Smooth muscle cell (in vitro differentiated cells): ENCODE measurements around the gene NRL. TPM values are rescaled to one million over a fixed set of nuclear protein-coding genes. Genes with fewer than 3 reads are reported as not detected.

ENCODE experiments used
- DNase-seq: peaks from one replicate; lab custom pipeline; 2025; ENCODE audit not compliant: unreplicated experiment; lab: John Stamatoyannopoulos, UW
- H2AFZ ChIP-seq: fragments of 200-600 bp; sonication (generic); 2 replicates; pipeline ENCODE4 v1.6.0; 2016; ENCODE audit warnings: antibody characterized with exemption, low read depth, mild to moderate bottlenecking
- H3F3A ChIP-seq: fragments of 200-600 bp; sonication (generic); 2 replicates; pipeline ENCODE4 v1.6.0; 2017; ENCODE audit warnings: antibody characterized with exemption, low read depth
- H3K27ac ChIP-seq: fragments of 200-600 bp; sonication (generic); 2 replicates; pipeline ENCODE4 v1.5.1; 2016; ENCODE audit warnings: low read depth, mild to moderate bottlenecking
- H3K27me3 ChIP-seq: fragments of 200-600 bp; sonication (generic); 2 replicates; pipeline ENCODE4 v1.6.1; 2016; ENCODE audit warnings: low read depth, mild to moderate bottlenecking
- H3K36me3 ChIP-seq: fragments of 200-600 bp; sonication (generic); 2 replicates; pipeline ENCODE4 v1.5.1; 2016; ENCODE audit warnings: low read depth
- H3K4me1 ChIP-seq: fragments of 200-600 bp; sonication (generic); 2 replicates; pipeline ENCODE4 v1.5.1; 2016; ENCODE audit warnings: low read depth
- H3K4me2 ChIP-seq: fragments of 200-600 bp; sonication (generic); 2 replicates; pipeline ENCODE4 v1.6.0; 2016; ENCODE audit warnings: mild to moderate bottlenecking
- H3K4me3 ChIP-seq: fragments of 200-600 bp; sonication (generic); 2 replicates; pipeline ENCODE4 v1.5.1; 2016; ENCODE audit warnings: mild to moderate bottlenecking
- H3K79me2 ChIP-seq: fragments of 200-600 bp; sonication (generic); 2 replicates; pipeline ENCODE4 v1.6.0; 2016; ENCODE audit warnings: low read depth, mild to moderate bottlenecking
- H3K9ac ChIP-seq: fragments of 200-600 bp; sonication (generic); 2 replicates; pipeline ENCODE4 v1.6.0; 2016; ENCODE audit warnings: low read depth
- H3K9me3 ChIP-seq: fragments of 200-600 bp; sonication (generic); replicated peaks from 2 replicates; pipeline ENCODE4 v1.5.1; 2016; ENCODE audit warnings: low read depth
- H4K20me1 ChIP-seq: fragments of 200-600 bp; sonication (generic); 2 replicates; pipeline ENCODE4 v1.6.0; 2016; ENCODE audit warnings: low read depth
- WGBS: methylation state at CpG from one replicate; pipeline ENCODE4 v1.1.7; 2016; ENCODE audit warnings: low lambda C conversion rate; 5-methylcytosine and 5-hydroxymethylcytosine counted together
- polyA plus RNA-seq: library from polyadenylated mRNA; unstranded; fragments of >200 nt; fragmentation: Nextera tagmentation; extraction: Ambion mirVana; gene quantifications from 2 replicates; pipeline ENCODE4 v1.2.1, GENCODE V29; 2016
- total RNA-seq: library from RNA; depleted of rRNA; stranded (reverse); fragments of >200 nt; gene quantifications from 2 replicates; pipeline ENCODE4 v1.2.3, GENCODE V29; 2014
- TF ChIP-seq, protein P1 (sequence below): fragments of 200-600 bp; sonication (generic); IDR thresholded peaks from 2 replicates; pipeline ENCODE4 v1.5.1; 2017; ENCODE audit warnings: borderline replicate concordance, mild to moderate bottlenecking, antibody characterized with exemption; ENCODE audit not compliant: insufficient read depth, poor library complexity, severe bottlenecking

Gene NRL
- total and polyA plus RNA-seq, 2 experiments from 2014 or later = 1.3 to 1.9 TPM

DNA sequence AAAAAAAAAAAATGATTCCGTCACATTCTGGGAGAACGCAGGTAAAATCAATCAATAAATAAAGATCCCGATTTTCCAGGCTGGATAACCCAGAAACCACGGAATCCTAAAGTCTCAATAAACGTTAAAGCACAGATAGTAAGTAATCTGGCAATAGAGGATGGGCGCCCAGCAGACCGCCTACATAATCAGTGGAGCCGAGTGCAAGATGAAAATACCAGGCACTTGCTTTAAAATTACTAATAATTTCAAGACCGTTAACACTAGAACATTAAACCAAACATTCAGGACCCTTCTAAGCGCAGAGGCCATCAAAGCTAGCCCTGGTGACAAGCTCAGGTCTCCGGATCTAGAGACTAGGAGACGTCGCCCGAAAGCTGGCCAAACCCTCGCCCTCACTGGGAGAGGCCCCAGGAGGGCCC is 1.4 kb downstream of the NRL start:
- Histone ChIP-seq H3K27ac (peak overlapping the region; percentile 97), H3K27me3 (no peaks in the 10 kb centered on the region), H3K4me2 (peak overlapping the region; percentile 92), H3K79me2 (peaks cover 11% of the 10 kb centered on the region), H2AFZ (peak overlapping the region; percentile 48), H3F3A (no peaks in the 10 kb centered on the region), H3K36me3 (no peaks in the 10 kb centered on the region), H3K4me1 (peaks cover 12% of the 10 kb centered on the region), H3K4me3 (peak overlapping the region; percentile 80), H3K9ac (peak overlapping the region; percentile 94), H4K20me1 (no peaks in the 10 kb centered on the region), H3K9me3 (no peaks in the 10 kb centered on the region)
- 15% methylated on average over 15 of the region's 15 CpGs for WGBS
- TF ChIP-seq, protein P1, sequence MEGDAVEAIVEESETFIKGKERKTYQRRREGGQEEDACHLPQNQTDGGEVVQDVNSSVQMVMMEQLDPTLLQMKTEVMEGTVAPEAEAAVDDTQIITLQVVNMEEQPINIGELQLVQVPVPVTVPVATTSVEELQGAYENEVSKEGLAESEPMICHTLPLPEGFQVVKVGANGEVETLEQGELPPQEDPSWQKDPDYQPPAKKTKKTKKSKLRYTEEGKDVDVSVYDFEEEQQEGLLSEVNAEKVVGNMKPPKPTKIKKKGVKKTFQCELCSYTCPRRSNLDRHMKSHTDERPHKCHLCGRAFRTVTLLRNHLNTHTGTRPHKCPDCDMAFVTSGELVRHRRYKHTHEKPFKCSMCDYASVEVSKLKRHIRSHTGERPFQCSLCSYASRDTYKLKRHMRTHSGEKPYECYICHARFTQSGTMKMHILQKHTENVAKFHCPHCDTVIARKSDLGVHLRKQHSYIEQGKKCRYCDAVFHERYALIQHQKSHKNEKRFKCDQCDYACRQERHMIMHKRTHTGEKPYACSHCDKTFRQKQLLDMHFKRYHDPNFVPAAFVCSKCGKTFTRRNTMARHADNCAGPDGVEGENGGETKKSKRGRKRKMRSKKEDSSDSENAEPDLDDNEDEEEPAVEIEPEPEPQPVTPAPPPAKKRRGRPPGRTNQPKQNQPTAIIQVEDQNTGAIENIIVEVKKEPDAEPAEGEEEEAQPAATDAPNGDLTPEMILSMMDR = no peak
- DNase-seq = no peak

DNA sequence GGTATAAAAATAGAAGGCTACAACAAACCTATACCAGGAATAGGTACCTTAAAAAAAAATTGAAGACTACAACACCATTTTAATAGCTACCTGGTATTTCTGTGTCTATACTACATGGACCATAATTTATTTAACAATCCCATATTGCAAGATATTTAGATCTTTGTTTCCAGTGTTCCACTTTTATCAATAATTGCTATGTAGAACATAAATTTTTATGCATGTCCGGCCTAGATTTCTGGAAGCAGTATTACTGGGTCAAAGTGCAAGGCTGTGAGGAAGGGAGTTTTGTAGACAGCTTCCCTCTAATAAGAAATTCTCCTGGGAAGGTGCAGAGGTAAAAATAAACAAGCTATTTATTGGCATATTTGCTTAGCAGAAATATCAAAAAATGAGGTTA is 4.2 kb downstream of the NRL start:
- no peaks in the 10 kb centered on the region for H3K27me3 ChIP-seq
- H3K9ac ChIP-seq = no peak overlapping the region
- H3K36me3 ChIP-seq = no peaks in the 10 kb centered on the region
- no peaks in the 10 kb centered on the region for H4K20me1 ChIP-seq
- no peak overlapping the region for H3K4me3 ChIP-seq
- H3K27ac ChIP-seq = no peak overlapping the region
- H3K79me2 ChIP-seq = no peaks in the 10 kb centered on the region
- peaks cover 2% of the 10 kb centered on the region for H3K4me1 ChIP-seq
- no peak overlapping the region for H3K4me2 ChIP-seq
- no peaks in the 10 kb centered on the region for H3K9me3 ChIP-seq
- no peaks in the 10 kb centered on the region for H3F3A ChIP-seq
- WGBS = 97% methylated on average over 1 of the region's 1 CpG
- H2AFZ ChIP-seq = no peak overlapping the region
- no peak for DNase-seq
- TF ChIP-seq, protein P1 = no peak

DNA sequence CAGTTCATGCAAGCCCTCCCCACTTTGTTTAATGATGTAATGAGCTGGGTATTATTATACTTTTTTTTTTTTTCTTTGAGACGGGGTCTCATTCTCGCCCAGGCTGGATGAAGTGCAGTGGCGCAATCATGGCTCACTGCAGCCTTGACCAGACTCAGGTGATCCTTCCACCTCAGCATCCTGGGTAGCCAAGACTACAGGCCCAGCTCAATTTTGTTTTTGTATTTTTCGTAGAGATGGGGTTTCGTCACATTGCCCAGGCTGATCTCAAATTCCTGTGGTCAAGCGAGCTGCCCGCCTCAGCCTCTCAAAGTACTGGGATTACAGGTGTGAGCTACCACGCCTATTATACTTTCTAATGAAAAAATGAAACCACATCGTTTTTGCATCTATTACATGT is 4.7 kb downstream of the NRL start:
- no peaks in the 10 kb centered on the region for H3K9me3 ChIP-seq
- H4K20me1 ChIP-seq = no peaks in the 10 kb centered on the region
- no peaks in the 10 kb centered on the region for H3K79me2 ChIP-seq
- TF ChIP-seq, protein P1 = no peak
- H3K9ac ChIP-seq = no peak overlapping the region
- H3K27ac ChIP-seq = no peak overlapping the region
- no peak overlapping the region for H3K4me2 ChIP-seq
- 88% methylated on average over 9 of the region's 9 CpGs for WGBS
- H3K4me1 ChIP-seq = peaks cover 2% of the 10 kb centered on the region
- H3K27me3 ChIP-seq = no peaks in the 10 kb centered on the region
- no peak overlapping the region for H2AFZ ChIP-seq
- no peak for DNase-seq
- no peak overlapping the region for H3K4me3 ChIP-seq
- H3F3A ChIP-seq = no peaks in the 10 kb centered on the region
- H3K36me3 ChIP-seq = no peaks in the 10 kb centered on the region

DNA sequence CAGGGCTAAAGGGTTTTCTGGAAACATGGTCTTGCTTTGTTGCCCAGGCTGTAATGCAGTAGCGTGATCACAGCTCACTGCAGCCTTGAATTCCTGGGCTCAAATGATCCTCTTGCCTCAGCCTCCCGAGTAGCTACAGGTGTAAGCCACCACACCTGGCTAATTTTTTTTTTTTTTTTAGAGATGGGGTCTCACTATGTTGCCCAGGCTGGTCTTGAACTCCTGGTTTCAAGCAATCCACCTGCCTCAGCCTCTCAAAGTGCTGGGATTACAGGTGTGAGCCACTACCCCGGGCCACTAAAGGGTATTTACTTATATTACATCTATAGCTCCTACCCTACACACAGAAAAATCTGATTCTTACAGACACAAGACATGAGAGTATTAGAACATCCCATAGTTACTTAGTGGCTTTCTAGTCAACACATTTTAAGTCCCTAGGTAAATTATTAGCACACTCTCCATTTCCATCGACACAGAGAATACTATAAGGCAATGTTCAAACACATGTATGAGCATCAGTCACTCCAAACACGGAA is 6.3 kb downstream of the NRL start:
- no peak overlapping the region for H2AFZ ChIP-seq
- no peaks in the 10 kb centered on the region for H4K20me1 ChIP-seq
- H3K9ac ChIP-seq = no peak overlapping the region
- no peak overlapping the region for H3K27ac ChIP-seq
- H3K79me2 ChIP-seq = no peaks in the 10 kb centered on the region
- H3K27me3 ChIP-seq = no peaks in the 10 kb centered on the region
- no peaks in the 10 kb centered on the region for H3K9me3 ChIP-seq
- no peaks in the 10 kb centered on the region for H3K36me3 ChIP-seq
- 27% methylated on average over 5 of the region's 5 CpGs for WGBS
- no peaks in the 10 kb centered on the region for H3F3A ChIP-seq
- H3K4me1 ChIP-seq = peaks cover 2% of the 10 kb centered on the region
- no peak overlapping the region for H3K4me2 ChIP-seq
- no peak overlapping the region for H3K4me3 ChIP-seq
- no peak for DNase-seq
- TF ChIP-seq, protein P1 = no peak
